GM18867 (cell line): ENCODE measurements around the gene OCSTAMP.

Source experiments
- ATAC-seq: cut with Tn5 transposase; IDR thresholded peaks from one replicate; pipeline ENCODE4 v1.9.1; 2021; ENCODE audit warnings: mild to moderate bottlenecking, moderate library complexity; ENCODE audit not compliant: unreplicated experiment

OCSTAMP gene

GRCh38 chr20:46520976-46521579 lies 29.4 kb downstream of the OCSTAMP start:
- no peak for ATAC-seq

- no peak for ATAC-seq
Measured at GRCh38 chr20:46520540-46520939, 29.9 kb downstream of the OCSTAMP start.

DNA sequence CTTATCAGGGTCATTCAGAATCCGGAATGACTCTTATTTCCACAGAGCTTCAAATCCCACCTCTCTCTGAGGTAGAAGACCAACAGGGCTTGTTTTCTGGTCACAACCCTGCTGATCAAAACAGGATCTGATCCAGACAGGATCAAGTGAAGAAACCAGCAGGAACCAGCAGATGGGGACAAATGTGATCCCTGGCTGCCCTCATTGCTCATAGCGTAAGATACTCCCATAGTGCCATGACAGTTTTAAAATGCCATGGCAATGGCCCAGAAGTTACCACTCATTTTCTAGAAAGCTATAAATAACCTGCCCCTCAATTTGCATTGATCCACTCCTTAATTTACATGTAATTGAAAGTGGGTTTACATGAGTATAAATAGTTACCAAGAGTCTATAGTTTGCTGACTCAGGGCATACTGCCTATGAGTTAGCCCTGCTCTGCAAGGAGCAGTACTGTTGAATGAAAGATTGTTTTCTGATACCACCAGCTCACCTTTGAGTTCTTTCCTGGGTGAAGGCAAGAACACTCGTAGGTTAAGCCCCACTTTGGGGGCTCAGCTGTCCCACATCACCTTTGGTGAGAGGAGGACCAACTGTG lies 30.9 kb downstream of the OCSTAMP start:
- no peak for ATAC-seq

- no peak for ATAC-seq
Measured at GRCh38 chr20:46512943-46513844, 37.3 kb downstream of the OCSTAMP start, which contains the start of gene ZNF334. Gene ZNF334 (minus strand): TSS chr20:46513559. CDS start chr20:46512102, 1,457 bp downstream.

GRCh38 chr20:46509523-46509922 lies 40.9 kb downstream of the OCSTAMP start:
- no peak for ATAC-seq

- no peak for ATAC-seq
Measured at GRCh38 chr20:46507760-46508407, 42.6 kb downstream of the OCSTAMP start.

- no peak for ATAC-seq
Measured at GRCh38 chr20:46505506-46505905, 44.9 kb downstream of the OCSTAMP start.

DNA sequence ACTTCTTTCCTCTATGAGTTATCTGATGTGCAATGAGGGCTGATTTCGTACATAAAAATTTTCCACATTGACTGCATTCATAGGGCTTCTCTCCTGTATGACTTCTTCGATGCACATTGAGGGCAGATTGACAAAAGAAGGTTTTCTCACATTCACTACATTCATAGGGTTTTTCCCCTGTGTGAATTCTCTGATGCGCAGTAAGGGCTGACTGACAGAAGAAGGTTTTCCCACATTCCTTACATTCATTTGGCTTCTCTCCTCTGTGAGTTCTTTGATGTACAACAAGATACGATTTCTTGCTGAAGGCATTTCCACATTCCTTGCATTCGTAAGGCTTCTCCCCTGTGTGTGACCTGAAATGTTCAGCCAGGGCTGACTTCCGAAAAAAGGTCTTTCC lies 48.5 kb downstream of the OCSTAMP start:
- ATAC-seq = no peak

DNA sequence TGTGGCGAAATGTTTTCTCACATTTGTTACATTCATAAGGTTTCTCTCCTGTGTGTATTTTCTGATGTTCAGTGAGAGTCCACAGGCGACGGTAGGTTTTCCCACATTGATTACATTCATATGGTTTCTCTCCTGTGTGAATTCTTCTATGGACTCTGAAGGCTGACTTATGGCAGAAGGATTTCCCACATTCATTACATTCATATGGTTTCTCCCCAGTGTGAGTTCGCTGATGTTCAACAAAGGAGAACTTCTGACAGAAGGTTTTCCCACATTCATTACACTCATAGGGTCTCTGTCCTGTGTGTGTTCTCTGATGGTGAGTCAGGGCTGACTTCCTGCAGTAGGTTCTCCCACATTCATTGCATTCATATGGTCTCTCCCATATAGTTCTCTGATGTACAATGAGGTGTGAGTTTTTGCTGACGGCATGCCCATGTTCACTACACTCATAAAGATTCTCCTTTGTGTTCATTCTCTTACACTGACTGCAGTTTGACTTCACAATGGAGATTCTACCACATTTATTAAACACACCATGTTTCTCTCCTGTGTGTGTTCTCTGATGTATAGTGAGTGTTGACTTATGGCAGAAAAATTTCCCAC lies 49.0 kb downstream of the OCSTAMP start:
- no peak for ATAC-seq

DNA sequence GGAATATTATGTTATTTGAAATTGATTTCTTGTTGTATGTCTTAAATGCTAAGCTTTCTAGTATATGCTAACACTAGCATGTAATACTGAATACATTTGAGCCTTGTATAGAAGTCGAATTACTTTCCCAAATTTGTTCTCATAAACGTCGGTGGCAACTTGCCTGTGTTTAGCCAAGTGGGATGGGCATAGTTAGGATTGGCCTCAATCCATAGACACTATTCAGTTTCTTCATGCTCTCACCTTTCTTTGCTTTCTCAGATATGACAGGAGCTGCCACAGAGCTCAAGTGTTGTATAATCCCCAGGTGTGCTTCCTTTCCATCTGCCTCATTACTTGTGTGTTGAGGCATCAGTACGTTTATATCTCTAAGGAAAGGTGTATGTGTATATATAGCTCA lies 56.4 kb downstream of the OCSTAMP start:
- ATAC-seq = no peak

DNA sequence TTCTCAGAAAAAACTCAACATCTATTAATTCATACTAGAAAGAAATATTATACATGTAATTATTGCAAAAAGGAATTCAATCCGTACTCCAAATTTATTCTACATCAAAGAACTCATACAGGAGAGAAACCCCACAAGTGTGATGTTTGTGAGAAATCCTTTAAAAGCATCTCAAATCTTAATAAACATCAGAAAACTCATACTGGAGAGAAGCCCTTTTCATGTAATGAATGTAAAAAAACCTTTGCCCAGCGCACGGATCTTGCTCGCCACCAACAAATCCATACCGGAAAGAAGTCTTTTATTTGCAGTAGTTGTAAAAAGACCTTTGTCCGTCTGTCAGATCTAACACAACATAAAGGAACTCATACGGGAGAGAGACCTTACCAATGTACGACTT lies 59.1 kb downstream of the OCSTAMP start:
- no peak for ATAC-seq
